LNCAP (cell line): ENCODE measurements around the gene PTPRG.

Experiments
- CTCF ChIP-seq: fragments of 450-650 bp; IDR thresholded peaks from 2 replicates; pipeline ENCODE4 v1.5.1; 2017; ENCODE audit warnings: mild to moderate bottlenecking

PTPRG gene

GRCh38 chr3:61646360-61646759, 85.0 kb downstream of the PTPRG start:
- TF ChIP-seq CTCF = no peak

GRCh38 chr3:61646851-61647525, 85.6 kb downstream of the PTPRG start:
- no peak for TF ChIP-seq CTCF

- no peak for TF ChIP-seq CTCF
Observed at GRCh38 chr3:61648481-61648880, 87.1 kb downstream of the PTPRG start.

GRCh38 chr3:61649381-61650170, 88.2 kb downstream of the PTPRG start:
- no peak for TF ChIP-seq CTCF

- no peak for TF ChIP-seq CTCF
Observed at GRCh38 chr3:61650276-61650675, 88.9 kb downstream of the PTPRG start.

- no peak for TF ChIP-seq CTCF
Observed at GRCh38 chr3:61650719-61651410, 89.5 kb downstream of the PTPRG start.

GRCh38 chr3:61657689-61658088, 96.3 kb downstream of the PTPRG start:
- TF ChIP-seq CTCF = no peak
